ENCODE data around the gene SFT2D2. TPM values are rescaled to one million over a fixed set of nuclear protein-coding genes. Genes with fewer than 3 reads are reported as not detected.

SFT2D2 gene
- total RNA-seq, 4 donors from 2014 or later, result 38.4 to 111 (median 59.2) TPM

DNA sequence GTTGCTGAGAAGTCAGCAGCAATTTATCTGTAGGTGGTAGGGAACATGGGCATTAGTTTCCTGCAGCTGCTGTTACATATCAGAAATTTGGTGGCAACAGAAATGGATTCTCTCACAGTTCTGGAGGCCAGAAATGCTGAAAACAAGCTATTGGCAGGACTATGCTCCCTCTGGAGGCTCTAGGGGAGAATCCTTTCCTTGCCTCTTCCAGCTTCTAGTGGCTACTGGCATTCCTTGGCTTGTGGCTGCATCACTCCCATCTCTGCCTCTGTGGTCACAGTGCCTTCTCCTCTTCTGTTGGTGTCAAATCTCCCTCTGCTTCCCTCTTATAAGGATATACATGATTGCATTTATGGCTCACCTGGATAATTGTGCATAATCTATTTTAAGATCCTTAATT lies 2.5 kb upstream of the SFT2D2 start:
- no peaks in the 10 kb centered on the region for H3K27me3 ChIP-seq
- DNase-seq, result no peak
- no peak overlapping the region for H3K4me3 ChIP-seq
- H3K4me1 ChIP-seq, result no peaks in the 10 kb centered on the region
- intact Hi-C loops (cut with DNase I; ENCODE audit: low total_unique reads), result no loop called here
- no peaks in the 10 kb centered on the region for H3K9me3 ChIP-seq
- H3K27ac ChIP-seq, result no peak overlapping the region
- TF ChIP-seq CTCF (IDR thresholded peaks at IDR 0.05), result no peak
- H3K36me3 ChIP-seq, result no peaks in the 10 kb centered on the region

- no peaks in the 10 kb centered on the region for H3K27me3 ChIP-seq
- intact Hi-C loops (cut with DNase I; ENCODE audit: low total_unique reads), result no loop called here
- H3K4me1 ChIP-seq, result no peaks in the 10 kb centered on the region
- no peaks in the 10 kb centered on the region for H3K9me3 ChIP-seq
- no peak overlapping the region for H3K27ac ChIP-seq
- H3K4me3 ChIP-seq, result no peak overlapping the region
- no peaks in the 10 kb centered on the region for H3K36me3 ChIP-seq
- no peak for TF ChIP-seq CTCF (IDR thresholded peaks at IDR 0.05)
- no peak for TF ChIP-seq POLR2A (IDR thresholded peaks at IDR 0.05)
- DNase-seq, result no peak
Observed at GRCh38 chr1:168223681-168224540, 1.9 kb upstream of the SFT2D2 start.

DNA sequence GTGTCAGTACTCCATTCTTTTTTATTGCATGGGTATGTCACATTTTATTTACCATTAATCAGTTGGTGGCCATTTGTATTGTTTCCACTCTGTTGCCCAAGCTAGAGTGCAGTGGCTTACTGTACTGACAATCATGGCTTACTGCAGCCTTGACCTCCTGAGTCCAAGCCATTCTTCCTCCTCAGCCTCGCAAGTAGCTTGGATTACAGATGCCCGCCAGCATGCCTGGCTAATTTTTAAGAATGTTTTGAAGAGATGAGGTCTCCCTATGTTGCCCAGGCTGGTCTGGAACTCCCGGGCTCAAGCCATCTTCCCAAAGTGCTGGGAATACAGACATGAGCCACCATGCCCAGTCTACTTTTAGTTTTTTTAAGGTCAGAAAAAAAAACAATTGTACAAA lies 813 bp upstream of the SFT2D2 start:
- Histone ChIP-seq H3K4me3 (peak overlapping the region in 1 of 2 donors; percentile 91), H3K36me3 (no peaks in the 10 kb centered on the region), H3K9me3 (no peaks in the 10 kb centered on the region), H3K4me1 (peaks cover 6 to 10% of the 10 kb centered on the region in 2 donors), H3K27me3 (no peaks in the 10 kb centered on the region), H3K27ac (no peak overlapping the region)
- DNase-seq, result no peak
- TF ChIP-seq CTCF (IDR thresholded peaks at IDR 0.05), result no peak
- no peak for TF ChIP-seq POLR2A (IDR thresholded peaks at IDR 0.05)
- intact Hi-C loops (cut with DNase I; ENCODE audit: low total_unique reads), result no loop called here

GRCh38 chr1:168227620-168228019 lies 1.8 kb downstream of the SFT2D2 start:
- DNase-seq, result no peak
- Histone ChIP-seq H3K4me3 (peak overlapping the region; percentile 91 to 94), H3K27me3 (no peaks in the 10 kb centered on the region), H3K4me1 (peaks cover 10 to 13% of the 10 kb centered on the region in 2 donors), H3K9me3 (no peaks in the 10 kb centered on the region), H3K36me3 (no peaks in the 10 kb centered on the region), H3K27ac (peak overlapping the region; percentile 92 to 95)
- intact Hi-C loops (cut with DNase I; ENCODE audit: low total_unique reads), result no loop called here
- TF ChIP-seq CTCF (IDR thresholded peaks at IDR 0.05) (no peak), POLR2A (IDR thresholded peaks at IDR 0.05) (no peak)

- DNase-seq, result no peak
- TF ChIP-seq POLR2A (IDR thresholded peaks at IDR 0.05) (no peak), CTCF (IDR thresholded peaks at IDR 0.05) (no peak)
- Histone ChIP-seq H3K27ac (peak overlapping the region; percentile 92 to 95), H3K4me1 (peaks cover 10 to 13% of the 10 kb centered on the region in 2 donors), H3K27me3 (no peaks in the 10 kb centered on the region), H3K9me3 (no peaks in the 10 kb centered on the region), H3K4me3 (no peak overlapping the region), H3K36me3 (no peaks in the 10 kb centered on the region)
- intact Hi-C loops (cut with DNase I; ENCODE audit: low total_unique reads), result no loop called here
Observed at GRCh38 chr1:168229893-168230292, 4.1 kb downstream of the SFT2D2 start.
